GM12878 (cell line): Measurements from ENCODE around the gene MAGI3. TPM values are rescaled to one million over a fixed set of nuclear protein-coding genes. Genes with fewer than 3 reads are reported as not detected.

Experiments used
- ATAC-seq: fragments of 200-7000 bp; cut with Tn5 transposase; 3 replicates; pipeline ENCODE4 v1.9.1; 2020; ENCODE audit warnings: mild to moderate bottlenecking, moderate library complexity
- BruUV-seq: library from RNA; stranded (reverse); fragments of 400-500 nt; replicated peaks from 2 replicates; lab custom pipeline; 2021; lab: Mats Ljungman, UMichigan
- CTCF ChIA-PET: fragments of 300-600 bp; sonication (Branson Sonifier 250); formaldehyde crosslinking; extraction: SDS; loops from one replicate; lab custom pipeline; 2021; ENCODE audit warnings: inconsistent platforms; lab: Yijun Ruan, JAX
- POLR2A ChIA-PET: fragments of 350-600 bp; formaldehyde crosslinking; extraction: SDS; loops from one replicate; lab custom pipeline; 2021; ENCODE audit warnings: inconsistent platforms; lab: Charles Lee
- RAD21 ChIA-PET: fragments of 300-600 bp; sonication (Branson Sonifier 250); formaldehyde crosslinking; loops from one replicate; lab custom pipeline; 2023; ENCODE audit warnings: antibody characterized with exemption; ENCODE audit not compliant: unreplicated experiment; lab: Charles Lee
- SMC1A ChIA-PET: fragments of 300-600 bp; sonication (Branson Sonifier 250); formaldehyde crosslinking; loops from one replicate; lab custom pipeline; 2023; ENCODE audit not compliant: unreplicated experiment, uncharacterized antibody; lab: Charles Lee
- DNase-seq: peaks from one replicate; pipeline ENCODE4 v3.0.0-alpha.2; 2011; ENCODE audit warnings: low read depth, low spot score
- FAIRE-seq: peaks from 3 replicates; lab custom pipeline; 2011; peaks lifted over from hg19 to GRCh38; lab: Jason Lieb, UNC
- H2AFZ ChIP-seq: 2 replicates; pipeline ENCODE4 v1.6.0; 2011; ENCODE audit warnings: low read depth, low read length, control low read depth; ENCODE audit not compliant: control insufficient read depth
- H3K27ac ChIP-seq: 2 replicates; pipeline ENCODE4 v1.5.1; 2011; ENCODE audit warnings: control low read depth; ENCODE audit not compliant: control insufficient read depth, insufficient read depth
- H3K27me3 ChIP-seq, 2 experiments: replicated peaks in 1 of 2; 2 replicates each; pipeline versions ENCODE4 v1.6.0 to v1.6.1; 2011; ENCODE audit warnings: low read length in 1 of 2; ENCODE audit not compliant: control insufficient read depth in 2 of 2, insufficient read depth in 2 of 2
- H3K36me3 ChIP-seq, 2 experiments: 2 replicates each; pipeline ENCODE4 v1.5.1; 2011; ENCODE audit warnings: low read length in 1 of 2; ENCODE audit not compliant: control insufficient read depth in 2 of 2, insufficient read depth in 2 of 2
- H3K4me1 ChIP-seq: 2 replicates; pipeline ENCODE4 v1.6.1; 2011; ENCODE audit warnings: mild to moderate bottlenecking, low read length, moderate library complexity, mixed read lengths; ENCODE audit not compliant: control insufficient read depth, insufficient read depth
- H3K4me2 ChIP-seq: 2 replicates; pipeline ENCODE4 v1.6.0; 2011; ENCODE audit warnings: control low read depth; ENCODE audit not compliant: control insufficient read depth, insufficient read depth
- H3K4me3 ChIP-seq: fragments of 200-600 bp; sonication (generic); 2 replicates; pipeline ENCODE4 v1.5.1; 2016
- H3K79me2 ChIP-seq: 2 replicates; pipeline ENCODE4 v1.6.0; 2011; ENCODE audit warnings: low read length; ENCODE audit not compliant: control insufficient read depth, insufficient read depth
- H3K9ac ChIP-seq: 2 replicates; pipeline ENCODE4 v1.8.0; 2011; ENCODE audit warnings: low read length, control low read depth, mixed read lengths; ENCODE audit not compliant: control insufficient read depth, insufficient read depth
- H3K9me3 ChIP-seq: replicated peaks from 3 replicates; pipeline ENCODE4 v1.5.1; 2011; ENCODE audit warnings: mild to moderate bottlenecking, low read length; ENCODE audit not compliant: control insufficient read depth, insufficient read depth
- H4K20me1 ChIP-seq: 2 replicates; pipeline ENCODE4 v1.6.0; 2011; ENCODE audit not compliant: control insufficient read depth, insufficient read depth
- CBX3 ChIP-seq: fragments of 200-600 bp; sonication (generic); IDR thresholded peaks from 2 replicates; pipeline ENCODE4 v1.6.1; 2016; ENCODE audit warnings: low read depth, borderline replicate concordance
- CEBPB ChIP-seq, 2 experiments: fragments of 150-350 bp in 1 of 2; IDR thresholded peaks; 2 replicates each; pipeline ENCODE4 v1.6.1; 2012 to 2014; ENCODE audit warnings: low read depth in 2 of 2, low read length in 2 of 2, borderline replicate concordance in 1 of 2, inconsistent platforms in 1 of 2
- EED ChIP-seq: sonication (generic); IDR thresholded peaks from 2 replicates; pipeline ENCODE4 v1.6.1; 2016; ENCODE audit warnings: antibody characterized with exemption, low read depth
- EGR1 ChIP-seq, 2 experiments: IDR thresholded peaks; 1 replicate in 1 of 2; 2 replicates in 1 of 2; pipeline ENCODE4 v1.6.1; 2011 to 2012; ENCODE audit warnings: low read depth in 2 of 2, low read length in 2 of 2, borderline replicate concordance in 1 of 2, mild to moderate bottlenecking in 1 of 2, moderate library complexity in 1 of 2
- IKZF1 ChIP-seq: fragments of 450-650 bp; conservative IDR thresholded peaks from 2 replicates; pipeline ENCODE4 v1.6.1; 2017; ENCODE audit warnings: antibody characterized with exemption, mild to moderate bottlenecking
- JUNB ChIP-seq: IDR thresholded peaks from 2 replicates; pipeline ENCODE4 v1.6.1; 2016; ENCODE audit warnings: antibody characterized with exemption, mild to moderate bottlenecking
- JUND ChIP-seq: IDR thresholded peaks from 2 replicates; pipeline ENCODE4 v1.6.1; 2012; ENCODE audit warnings: low read depth, mild to moderate bottlenecking, low read length, improper control_type of control experiment, moderate library complexity
- KLF5 ChIP-seq: fragments of 450-650 bp; IDR thresholded peaks from 2 replicates; pipeline ENCODE4 v1.6.1; 2014; ENCODE audit warnings: mild to moderate bottlenecking; ENCODE audit not compliant: partially characterized antibody
- NFYB ChIP-seq: IDR thresholded peaks from 2 replicates; pipeline ENCODE4 v1.6.1; 2011; ENCODE audit warnings: low read depth, mild to moderate bottlenecking, low read length, improper control_type of control experiment, moderate library complexity; ENCODE audit not compliant: insufficient read depth
- PML ChIP-seq: IDR thresholded peaks from 2 replicates; pipeline ENCODE4 v1.6.1; 2012; ENCODE audit warnings: low read length, inconsistent platforms
- RFX5 ChIP-seq: IDR thresholded peaks from 2 replicates; pipeline ENCODE4 v1.6.1; 2011; ENCODE audit warnings: low read depth, low read length, improper control_type of control experiment
- SMAD5 ChIP-seq: IDR thresholded peaks from 2 replicates; pipeline ENCODE4 v1.6.1; 2016; ENCODE audit warnings: antibody characterized with exemption, low read depth
- SUPT20H ChIP-seq: IDR thresholded peaks from 2 replicates; pipeline ENCODE4 v1.6.1; 2011; ENCODE audit warnings: low read depth, mild to moderate bottlenecking, low read length, moderate library complexity, borderline replicate concordance; ENCODE audit not compliant: control insufficient read depth
- TARDBP ChIP-seq: IDR thresholded peaks from 2 replicates; pipeline ENCODE4 v1.6.1; 2016; ENCODE audit warnings: borderline replicate concordance
- ZBTB33 ChIP-seq: fragments of 450-650 bp; IDR thresholded peaks from 2 replicates; pipeline ENCODE4 v1.6.1; 2017; ENCODE audit warnings: mild to moderate bottlenecking
- ZNF592 ChIP-seq: fragments of 450-650 bp; IDR thresholded peaks from 2 replicates; pipeline ENCODE4 v1.6.1; 2017; ENCODE audit warnings: mild to moderate bottlenecking, moderate library complexity
- WGBS: methylation state at CpG from one replicate; pipeline ENCODE4 v1.1.6; 2016; ENCODE audit warnings: low lambda C conversion rate; ENCODE audit not compliant: insufficient replicate concordance, insufficient coverage; ENCODE audit errors: missing lambda C conversion rate; 5-methylcytosine and 5-hydroxymethylcytosine counted together
- in situ Hi-C: fragments of 300-500 bp; cut with MboI; formaldehyde crosslinking; loops from 9 replicates; pipeline ENCODE4 v1.14.3; 2018; ENCODE audit warnings: mixed read lengths
- intact Hi-C: fragments of 100-400 bp; cut with micrococcal nuclease; formaldehyde crosslinking; loops from one replicate; pipeline ENCODE4 v1.14.2; 2022; ENCODE audit not compliant: unreplicated experiment
- polyA plus RNA-seq, 11 experiments: library from polyadenylated mRNA; depleted of rRNA in 4 of 11; unstranded in 6 of 11; stranded (reverse) in 5 of 11; fragments of >200 nt; fragmentation: Nextera tagmentation in 4 of 11; fragmentation: Illumina TruSeq in 1 of 11; extraction: Ambion mirVana in 4 of 11; extraction: Trizol in 1 of 11; gene quantifications; 1 replicate in 1 of 11; 2 replicates in 10 of 11; pipeline versions ENCODE4 v1.2.1 to v1.2.3, GENCODE V29; 2011 to 2016; ENCODE audit warnings: inconsistent platforms in 2 of 11, missing spikeins in 2 of 11, low read depth in 1 of 11
- total RNA-seq, 4 experiments: library from RNA; depleted of rRNA in 3 of 4; stranded (reverse); fragments of >200 nt in 3 of 4; fragmentation: Illumina TruSeq in 1 of 4; extraction: Trizol in 1 of 4; gene quantifications; 2 replicates each; pipeline versions ENCODE4 v1.2.1 to v1.2.3, GENCODE V29; 2013 to 2021
- TF ChIP-seq, protein P1 (sequence below): fragments of 450-650 bp; formaldehyde crosslinking; IDR thresholded peaks from 2 replicates; pipeline ENCODE4 v1.5.0; 2022; ENCODE audit warnings: mild to moderate bottlenecking, missing genetic modification characterization

Gene MAGI3
- total and polyA plus RNA-seq, 10 of the 15 experiments (the other 5 are each of a cell fraction or from before 2014, with no cell fraction given), result 0.17 to 0.65 (median 0.32) TPM

DNA sequence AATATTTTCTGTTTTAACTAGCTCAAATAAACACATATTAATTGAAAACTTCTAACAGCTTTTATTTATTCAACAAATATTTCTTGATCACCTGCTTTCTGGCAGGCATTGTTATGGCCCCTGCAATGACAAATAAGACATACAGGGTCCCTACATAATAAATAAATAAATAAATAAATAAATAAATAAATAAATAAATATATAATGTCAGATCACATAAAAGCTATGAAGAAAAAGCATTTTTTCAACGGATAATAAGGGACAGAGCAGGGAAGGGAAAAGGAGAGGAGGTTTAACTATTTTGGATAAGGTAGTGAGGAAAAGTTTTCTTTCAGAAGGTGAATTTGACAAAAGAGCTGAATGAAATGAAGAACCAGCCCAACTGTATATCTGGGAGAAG lies 115.0 kb downstream of the MAGI3 start:
- ChIA-PET CTCF (no interaction called here), SMC1A (no interaction called here), POLR2A (no interaction called here), RAD21 (no interaction called here)
- ATAC-seq (no peak), DNase-seq (no peak), FAIRE-seq (no peak)
- 43% methylated on average over 1 of the region's 1 CpG for WGBS
- Histone ChIP-seq H3K4me2 (no peak overlapping the region), H3K4me1 (no peaks in the 10 kb centered on the region), H4K20me1 (no peaks in the 10 kb centered on the region), H3K9ac (no peak overlapping the region), H2AFZ (no peak overlapping the region), H3K9me3 (no peaks in the 10 kb centered on the region), H3K27ac (no peak overlapping the region), H3K36me3 (no peaks in the 10 kb centered on the region), H3K4me3 (no peak overlapping the region), H3K27me3 (no peaks in the 10 kb centered on the region), H3K79me2 (no peaks in the 10 kb centered on the region)
- intact Hi-C loops (no loop called here), in situ Hi-C loops (no loop called here)
- BruUV-seq, result no TSS peak
- TF ChIP-seq RFX5, result no peak
- TF ChIP-seq ZBTB33, result no peak
- TF ChIP-seq CBX3, result no peak
- no peak for TF ChIP-seq ZNF592
- TF ChIP-seq JUND, result no peak
- no peak for TF ChIP-seq TARDBP
- TF ChIP-seq NFYB, result no peak
- no peak for TF ChIP-seq KLF5
- no peak for TF ChIP-seq EGR1 (IDR thresholded peaks at IDR 0.05; ENCODE audit: borderline replicate concordance in 1 of 2, low read depth in 2 of 2, low read length in 2 of 2)
- no peak for TF ChIP-seq EED
- no peak for TF ChIP-seq PML
- no peak for TF ChIP-seq SMAD5
- no peak for TF ChIP-seq CEBPB (IDR thresholded peaks at IDR 0.05; ENCODE audit: borderline replicate concordance in 1 of 2, low read depth in 2 of 2, low read length in 2 of 2)
- no peak for TF ChIP-seq SUPT20H
- TF ChIP-seq IKZF1, result no peak
- TF ChIP-seq, protein P1, sequence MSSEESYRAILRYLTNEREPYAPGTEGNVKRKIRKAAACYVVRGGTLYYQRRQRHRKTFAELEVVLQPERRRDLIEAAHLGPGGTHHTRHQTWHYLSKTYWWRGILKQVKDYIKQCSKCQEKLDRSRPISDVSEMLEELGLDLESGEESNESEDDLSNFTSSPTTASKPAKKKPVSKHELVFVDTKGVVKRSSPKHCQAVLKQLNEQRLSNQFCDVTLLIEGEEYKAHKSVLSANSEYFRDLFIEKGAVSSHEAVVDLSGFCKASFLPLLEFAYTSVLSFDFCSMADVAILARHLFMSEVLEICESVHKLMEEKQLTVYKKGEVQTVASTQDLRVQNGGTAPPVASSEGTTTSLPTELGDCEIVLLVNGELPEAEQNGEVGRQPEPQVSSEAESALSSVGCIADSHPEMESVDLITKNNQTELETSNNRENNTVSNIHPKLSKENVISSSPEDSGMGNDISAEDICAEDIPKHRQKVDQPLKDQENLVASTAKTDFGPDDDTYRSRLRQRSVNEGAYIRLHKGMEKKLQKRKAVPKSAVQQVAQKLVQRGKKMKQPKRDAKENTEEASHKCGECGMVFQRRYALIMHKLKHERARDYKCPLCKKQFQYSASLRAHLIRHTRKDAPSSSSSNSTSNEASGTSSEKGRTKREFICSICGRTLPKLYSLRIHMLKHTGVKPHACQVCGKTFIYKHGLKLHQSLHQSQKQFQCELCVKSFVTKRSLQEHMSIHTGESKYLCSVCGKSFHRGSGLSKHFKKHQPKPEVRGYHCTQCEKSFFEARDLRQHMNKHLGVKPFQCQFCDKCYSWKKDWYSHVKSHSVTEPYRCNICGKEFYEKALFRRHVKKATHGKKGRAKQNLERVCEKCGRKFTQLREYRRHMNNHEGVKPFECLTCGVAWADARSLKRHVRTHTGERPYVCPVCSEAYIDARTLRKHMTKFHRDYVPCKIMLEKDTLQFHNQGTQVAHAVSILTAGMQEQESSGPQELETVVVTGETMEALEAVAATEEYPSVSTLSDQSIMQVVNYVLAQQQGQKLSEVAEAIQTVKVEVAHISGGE (CRISPR knock-in tag), result no peak
- TF ChIP-seq JUNB, result no peak
